ENCODE data around the gene HEATR5B. TPM values are rescaled to one million over a fixed set of nuclear protein-coding genes. Genes with fewer than 3 reads are reported as not detected.

The HEATR5B gene
- total RNA-seq, 1 experiment from 2014 or later, result 16.1 TPM

DNA sequence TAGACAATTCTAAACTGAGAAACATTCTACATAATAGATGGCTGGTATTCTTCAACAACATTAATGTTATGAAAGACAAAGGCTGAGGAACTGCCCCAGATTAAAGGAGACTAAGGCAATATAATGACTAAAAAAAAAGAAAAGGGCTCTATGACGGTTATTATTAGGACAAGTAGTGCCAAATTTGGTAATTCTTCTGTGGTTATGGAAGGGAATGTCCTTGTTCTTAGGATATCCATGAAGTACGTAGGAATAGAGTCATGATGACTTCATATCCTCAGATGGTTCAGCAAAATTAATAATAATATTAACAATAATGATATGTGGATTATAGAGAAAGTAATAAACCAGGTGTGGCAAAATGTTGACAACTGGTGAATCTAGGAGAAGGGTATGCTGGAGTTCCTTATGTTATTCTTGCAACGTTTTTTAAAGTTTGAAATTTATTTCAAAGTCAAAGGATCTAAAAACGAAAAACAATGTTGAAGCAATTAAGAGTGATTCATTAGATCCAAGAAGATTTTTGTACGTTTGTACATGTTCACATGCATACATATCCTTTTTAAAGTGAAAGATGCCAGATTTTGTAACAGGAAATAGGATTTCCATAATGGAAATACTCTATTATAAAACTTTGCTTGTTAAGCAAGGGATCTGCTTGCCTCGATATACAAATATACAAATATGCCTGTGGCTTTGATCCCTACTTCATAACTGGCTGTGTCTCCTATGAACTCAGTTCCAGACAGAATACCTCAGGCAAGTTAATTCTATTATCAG is 90.1 kb downstream of the HEATR5B start:
- no peaks in the 10 kb centered on the region for H3K9me3 Mint-ChIP-seq (ENCODE audit: unreplicated experiment)
- no peaks in the 10 kb centered on the region for H3K27me3 Mint-ChIP-seq (ENCODE audit: insufficient read depth, unreplicated experiment)
- Histone ChIP-seq H3K27me3 (replicated peaks; ENCODE audit: control insufficient read depth, insufficient read depth, low read length) (no peaks in the 10 kb centered on the region), H3K36me3 (ENCODE audit: control insufficient read depth, insufficient read depth, low read length) (peaks cover 2% of the 10 kb centered on the region; the same call in 1 of the 2 replicates), H3K4me3 (ENCODE audit: low read depth, low read length) (no peak overlapping the region), H3K4me1 (no peaks in the 10 kb centered on the region), H3K9me3 (no peaks in the 10 kb centered on the region)
- H3K4me3 Mint-ChIP-seq (ENCODE audit: unreplicated experiment), result no peak overlapping the region
- H3K27ac Mint-ChIP-seq (ENCODE audit: unreplicated experiment), result no peak overlapping the region
- TF ChIP-seq, protein P1, sequence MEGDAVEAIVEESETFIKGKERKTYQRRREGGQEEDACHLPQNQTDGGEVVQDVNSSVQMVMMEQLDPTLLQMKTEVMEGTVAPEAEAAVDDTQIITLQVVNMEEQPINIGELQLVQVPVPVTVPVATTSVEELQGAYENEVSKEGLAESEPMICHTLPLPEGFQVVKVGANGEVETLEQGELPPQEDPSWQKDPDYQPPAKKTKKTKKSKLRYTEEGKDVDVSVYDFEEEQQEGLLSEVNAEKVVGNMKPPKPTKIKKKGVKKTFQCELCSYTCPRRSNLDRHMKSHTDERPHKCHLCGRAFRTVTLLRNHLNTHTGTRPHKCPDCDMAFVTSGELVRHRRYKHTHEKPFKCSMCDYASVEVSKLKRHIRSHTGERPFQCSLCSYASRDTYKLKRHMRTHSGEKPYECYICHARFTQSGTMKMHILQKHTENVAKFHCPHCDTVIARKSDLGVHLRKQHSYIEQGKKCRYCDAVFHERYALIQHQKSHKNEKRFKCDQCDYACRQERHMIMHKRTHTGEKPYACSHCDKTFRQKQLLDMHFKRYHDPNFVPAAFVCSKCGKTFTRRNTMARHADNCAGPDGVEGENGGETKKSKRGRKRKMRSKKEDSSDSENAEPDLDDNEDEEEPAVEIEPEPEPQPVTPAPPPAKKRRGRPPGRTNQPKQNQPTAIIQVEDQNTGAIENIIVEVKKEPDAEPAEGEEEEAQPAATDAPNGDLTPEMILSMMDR (IDR thresholded peaks at IDR 0.05; ENCODE audit: insufficient read depth in 1 of 2, low read depth in 1 of 2, low read length in 1 of 2, severe bottlenecking in 1 of 2, unreplicated experiment in 1 of 2), result no peak
- intact Hi-C loops (cut with micrococcal nuclease; ENCODE audit: unreplicated experiment), result no loop called here
- ChIA-PET POLR2A (no interaction called here), CTCF (no interaction called here)
- H3K4me1 Mint-ChIP-seq (ENCODE audit: low read depth, unreplicated experiment), result no peaks in the 10 kb centered on the region
- no peak for DNase-seq
- no TSS peak for BruUV-seq (replicated peaks)
- H3K36me3 Mint-ChIP-seq (ENCODE audit: insufficient read depth, unreplicated experiment), result peaks cover 24% of the 10 kb centered on the region

DNA sequence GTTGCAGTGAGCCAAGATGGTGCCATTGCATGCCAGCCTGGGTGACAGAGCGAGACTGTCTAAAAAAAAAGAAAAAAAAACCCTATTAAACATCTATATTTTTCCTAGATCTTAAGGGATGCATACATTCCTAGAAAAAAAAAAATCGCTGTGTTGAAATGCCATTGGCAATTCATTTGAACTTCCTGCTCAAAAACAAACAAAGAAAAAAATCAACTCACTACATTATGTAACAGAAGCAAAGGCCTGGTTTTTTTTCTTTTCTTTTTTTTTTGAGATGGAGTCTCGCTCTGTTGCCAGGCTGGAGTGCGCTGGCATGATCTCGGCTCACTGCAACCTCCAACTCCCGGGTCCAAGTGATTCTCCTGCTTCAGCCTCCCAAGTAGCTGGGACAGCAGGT is 96.2 kb downstream of the HEATR5B start:
- H3K36me3 Mint-ChIP-seq (ENCODE audit: insufficient read depth, unreplicated experiment), result peaks cover 6% of the 10 kb centered on the region
- H3K4me3 Mint-ChIP-seq (ENCODE audit: unreplicated experiment), result no peak overlapping the region
- no peaks in the 10 kb centered on the region for H3K27me3 Mint-ChIP-seq (ENCODE audit: insufficient read depth, unreplicated experiment)
- Histone ChIP-seq H3K9me3 (no peaks in the 10 kb centered on the region), H3K4me1 (no peaks in the 10 kb centered on the region), H3K36me3 (ENCODE audit: control insufficient read depth, insufficient read depth, low read length) (no peaks in the 10 kb centered on the region), H3K4me3 (ENCODE audit: low read depth, low read length) (no peak overlapping the region), H3K27me3 (replicated peaks; ENCODE audit: control insufficient read depth, insufficient read depth, low read length) (no peaks in the 10 kb centered on the region)
- POLR2A ChIA-PET, result no interaction called here
- no peak overlapping the region for H3K27ac Mint-ChIP-seq (ENCODE audit: unreplicated experiment)
- H3K4me1 Mint-ChIP-seq (ENCODE audit: low read depth, unreplicated experiment), result no peaks in the 10 kb centered on the region
- TF ChIP-seq, protein P1 (IDR thresholded peaks at IDR 0.05; ENCODE audit: insufficient read depth in 1 of 2, low read depth in 1 of 2, low read length in 1 of 2, severe bottlenecking in 1 of 2, unreplicated experiment in 1 of 2), result no peak
- no peaks in the 10 kb centered on the region for H3K9me3 Mint-ChIP-seq (ENCODE audit: unreplicated experiment)
- CTCF ChIA-PET, result no interaction called here
- intact Hi-C loops (cut with micrococcal nuclease; ENCODE audit: unreplicated experiment), result loop anchor here (2.0 kb wide), 1 partner anchor 21 kb away; the partner anchor contains the start of gene STRN
- DNase-seq, result no peak
- no TSS peak for BruUV-seq (replicated peaks)

DNA sequence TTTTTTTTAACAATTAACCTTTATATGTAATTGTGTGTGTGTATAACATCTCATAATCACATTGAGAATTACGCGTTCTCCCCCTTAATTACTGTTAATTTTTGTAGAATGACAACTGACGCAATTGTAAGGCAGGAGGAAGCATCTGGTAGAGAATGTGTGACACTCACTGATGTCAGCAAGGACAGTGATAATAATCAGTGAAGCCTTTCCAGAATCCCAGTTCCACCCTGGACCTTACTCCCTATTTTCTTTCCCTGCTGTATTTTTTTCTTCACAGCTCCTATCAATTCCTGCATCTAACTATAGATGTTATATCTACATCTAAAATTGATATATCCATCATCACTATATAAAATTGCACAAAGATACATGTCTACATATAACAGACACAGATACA is 101.7 kb downstream of the HEATR5B start:
- Mint-ChIP-seq H3K27ac (ENCODE audit: unreplicated experiment) (no peak overlapping the region), H3K9me3 (ENCODE audit: unreplicated experiment) (no peaks in the 10 kb centered on the region), H3K27me3 (ENCODE audit: insufficient read depth, unreplicated experiment) (no peaks in the 10 kb centered on the region), H3K4me1 (ENCODE audit: low read depth, unreplicated experiment) (peaks cover 7% of the 10 kb centered on the region), H3K4me3 (ENCODE audit: unreplicated experiment) (no peak overlapping the region), H3K36me3 (ENCODE audit: insufficient read depth, unreplicated experiment) (peaks cover 12% of the 10 kb centered on the region)
- DNase-seq, result no peak
- no TSS peak for BruUV-seq (replicated peaks)
- no peaks in the 10 kb centered on the region for H3K4me1 ChIP-seq
- H3K9me3 ChIP-seq, result no peaks in the 10 kb centered on the region
- intact Hi-C loops (cut with micrococcal nuclease; ENCODE audit: unreplicated experiment), result no loop called here
- POLR2A ChIA-PET, result interaction anchor here (0.6 kb wide), 1 partner anchor 64 kb away, joined by 5 read pairs; no protein-coding TSS in a partner anchor
- CTCF ChIA-PET, result interaction anchor here (0.6 kb wide), 1 partner anchor 234 kb away, joined by 3 read pairs; no protein-coding TSS in a partner anchor
- no peaks in the 10 kb centered on the region for H3K27me3 ChIP-seq (replicated peaks; ENCODE audit: control insufficient read depth, insufficient read depth, low read length)
- TF ChIP-seq, protein P1 (IDR thresholded peaks at IDR 0.05; ENCODE audit: insufficient read depth in 1 of 2, low read depth in 1 of 2, low read length in 1 of 2, severe bottlenecking in 1 of 2, unreplicated experiment in 1 of 2), result no peak
- H3K4me3 ChIP-seq (ENCODE audit: low read depth, low read length), result no peak overlapping the region
- no peaks in the 10 kb centered on the region for H3K36me3 ChIP-seq (ENCODE audit: control insufficient read depth, insufficient read depth, low read length)

All from Caco-2 (cell line).